ENCODE data around the gene PDCD5.
"Not testable (repeated sequence)": the region's sequence is repeated elsewhere in the genome, so short reads cannot be mapped to it uniquely, and the experiment has no call there.

Gene PDCD5, protein sequence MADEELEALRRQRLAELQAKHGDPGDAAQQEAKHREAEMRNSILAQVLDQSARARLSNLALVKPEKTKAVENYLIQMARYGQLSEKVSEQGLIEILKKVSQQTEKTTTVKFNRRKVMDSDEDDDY

DNA sequence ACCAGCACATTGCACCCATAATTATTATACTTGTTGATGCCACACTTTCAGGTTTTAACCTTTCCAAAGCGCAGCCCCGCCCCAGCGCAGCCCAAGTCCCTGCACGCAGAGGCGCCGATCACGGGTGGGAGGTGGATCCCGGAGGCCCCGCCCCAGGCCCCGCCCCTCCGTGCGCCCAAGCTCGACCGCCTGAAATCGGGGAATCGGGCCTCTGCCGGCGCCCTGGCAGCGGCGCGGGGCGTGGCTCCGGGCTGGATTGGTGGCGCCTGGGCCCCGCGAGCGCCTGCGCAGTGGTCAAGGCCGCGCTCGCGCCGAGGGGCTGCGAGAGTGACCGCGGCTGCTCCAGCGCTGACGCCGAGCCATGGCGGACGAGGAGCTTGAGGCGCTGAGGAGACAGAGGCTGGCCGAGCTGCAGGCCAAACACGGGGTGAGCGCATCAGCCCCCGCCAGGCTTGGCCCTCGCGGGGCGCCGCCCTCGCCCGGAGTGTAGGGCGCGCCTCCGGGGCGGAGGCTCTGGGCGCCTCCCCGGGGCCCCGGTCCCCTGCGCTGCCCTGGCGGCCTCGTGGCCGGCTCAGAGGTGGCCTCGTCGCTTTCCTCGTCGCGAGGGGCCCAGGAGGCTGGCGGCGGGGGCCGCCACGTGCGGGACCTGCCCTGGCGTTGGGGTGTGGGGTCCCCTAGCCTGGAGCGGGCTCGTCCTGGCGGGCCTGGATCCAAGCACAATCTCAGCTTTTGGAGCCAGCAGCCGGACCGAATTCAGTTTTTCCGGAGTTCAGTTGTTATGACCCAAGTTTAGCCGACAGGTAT lies at the start of gene PDCD5:
Gene PDCD5, plus strand, starts transcription at position 290 of the 804 bp plus-strand sequence. Its CDS starts 72 bp downstream, at position 362.
- DNase-seq: peak; percentile 92

DNA sequence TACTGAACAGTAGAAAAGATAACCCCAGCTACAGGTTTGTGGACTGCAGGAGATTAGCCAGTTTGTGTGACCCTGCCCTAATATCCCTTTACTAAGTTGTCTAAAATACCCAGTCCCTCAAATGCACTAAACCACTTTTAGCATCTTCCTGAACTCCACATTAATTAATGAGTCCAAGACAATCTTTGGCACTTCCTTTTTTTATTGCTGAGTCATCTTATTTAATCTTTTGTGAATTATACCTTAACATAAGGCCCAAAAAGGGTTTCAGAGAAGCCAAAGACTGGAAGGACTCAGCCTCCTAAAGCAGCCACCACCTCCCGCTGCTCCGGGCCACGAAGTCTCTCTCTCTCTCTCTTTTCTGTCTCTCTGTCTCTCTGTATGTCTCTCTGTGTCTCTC lies 48.8 kb upstream of the PDCD5 start:
- no peak for DNase-seq

DNA sequence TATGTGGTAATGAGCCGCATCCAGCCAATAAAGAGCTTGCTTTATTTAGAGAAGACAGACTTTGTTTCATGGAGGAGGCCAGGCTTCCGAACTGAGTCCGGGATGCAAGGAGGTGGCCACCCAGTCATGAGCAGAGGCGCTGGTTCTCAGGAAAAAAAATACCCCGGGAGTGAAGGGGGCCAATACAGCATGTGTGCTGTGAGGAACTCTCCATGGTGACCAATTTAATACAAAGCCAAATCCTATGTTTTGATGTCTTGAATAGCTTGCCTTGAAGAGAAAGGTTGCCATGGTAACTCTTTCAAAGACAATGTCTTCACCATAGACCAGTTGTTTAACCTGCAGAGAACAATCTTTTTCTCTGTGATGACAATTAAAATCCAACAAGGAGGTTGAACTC lies 43.4 kb upstream of the PDCD5 start:
- DNase-seq: no peak

DNA sequence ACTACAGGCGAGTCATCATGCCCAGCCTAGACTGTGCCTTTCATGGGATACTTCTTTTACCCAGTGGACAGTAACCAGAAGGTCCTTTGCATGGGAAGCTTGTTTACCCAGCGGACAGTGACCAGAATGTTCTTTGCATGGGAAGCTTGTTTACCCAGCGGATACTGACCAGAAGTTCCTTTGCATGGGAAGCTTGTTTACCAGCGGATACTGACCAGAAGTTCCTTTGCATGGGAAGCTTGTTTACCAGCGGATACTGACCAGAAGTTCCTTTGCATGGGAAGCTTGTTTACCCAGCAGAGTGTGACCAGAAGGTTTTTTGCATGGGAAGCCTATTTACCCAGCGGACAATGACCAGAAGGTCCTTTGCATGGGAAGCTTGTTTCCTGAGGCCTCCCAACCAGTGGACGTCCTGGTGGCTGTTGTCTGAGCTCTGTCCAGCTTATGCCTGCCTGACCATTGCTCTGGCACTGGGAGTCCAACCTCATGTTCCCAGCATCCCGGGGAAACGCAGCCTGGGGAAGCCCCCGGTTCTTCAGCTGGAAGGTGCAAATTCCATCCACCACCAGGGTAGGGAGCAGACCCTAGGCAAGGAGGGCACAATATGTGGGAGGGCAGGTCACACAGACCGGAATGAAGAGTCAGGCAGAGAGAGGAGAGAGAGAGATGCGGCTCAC lies 41.6 kb upstream of the PDCD5 start:
- no peak for DNase-seq

DNA sequence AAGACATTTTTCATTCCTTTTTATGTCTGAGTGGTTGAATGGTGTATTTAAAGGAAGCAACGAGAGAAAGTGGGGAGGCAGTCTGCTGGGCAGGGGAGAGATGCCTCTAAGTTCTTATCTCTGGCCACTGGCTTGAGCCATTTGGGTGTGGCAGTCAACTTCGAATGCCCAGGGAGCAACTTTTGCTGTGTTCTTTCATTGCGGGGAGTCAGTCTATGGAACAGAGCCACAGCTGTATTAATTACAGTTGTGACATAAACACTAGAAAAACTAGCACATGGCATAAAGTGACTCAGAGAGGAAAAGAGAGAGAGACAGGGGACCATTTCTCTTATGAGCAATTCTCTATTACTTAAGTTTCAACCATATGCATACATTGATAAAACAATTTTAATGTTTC lies 40.4 kb upstream of the PDCD5 start:
- no peak for DNase-seq

DNA sequence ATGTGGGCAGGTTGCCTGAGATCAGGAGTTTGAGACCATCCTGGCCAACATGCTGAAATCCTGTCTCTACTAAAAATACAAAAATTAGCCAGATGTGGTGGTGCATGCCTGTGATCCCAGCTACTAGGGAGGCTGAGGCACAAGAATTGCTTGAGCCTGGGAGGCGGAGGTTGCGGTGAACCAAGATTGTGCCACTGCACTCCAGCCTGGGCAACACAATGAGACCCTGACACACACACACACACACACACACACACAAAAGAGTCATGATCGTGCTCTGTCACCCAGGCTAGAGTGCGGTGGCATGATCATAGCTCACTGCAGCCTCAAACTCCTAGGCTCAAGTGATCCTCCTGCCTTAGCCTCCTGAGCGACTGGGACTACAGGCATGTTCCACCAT lies 39.6 kb upstream of the PDCD5 start:
- DNase-seq: not testable (repeated sequence)

DNA sequence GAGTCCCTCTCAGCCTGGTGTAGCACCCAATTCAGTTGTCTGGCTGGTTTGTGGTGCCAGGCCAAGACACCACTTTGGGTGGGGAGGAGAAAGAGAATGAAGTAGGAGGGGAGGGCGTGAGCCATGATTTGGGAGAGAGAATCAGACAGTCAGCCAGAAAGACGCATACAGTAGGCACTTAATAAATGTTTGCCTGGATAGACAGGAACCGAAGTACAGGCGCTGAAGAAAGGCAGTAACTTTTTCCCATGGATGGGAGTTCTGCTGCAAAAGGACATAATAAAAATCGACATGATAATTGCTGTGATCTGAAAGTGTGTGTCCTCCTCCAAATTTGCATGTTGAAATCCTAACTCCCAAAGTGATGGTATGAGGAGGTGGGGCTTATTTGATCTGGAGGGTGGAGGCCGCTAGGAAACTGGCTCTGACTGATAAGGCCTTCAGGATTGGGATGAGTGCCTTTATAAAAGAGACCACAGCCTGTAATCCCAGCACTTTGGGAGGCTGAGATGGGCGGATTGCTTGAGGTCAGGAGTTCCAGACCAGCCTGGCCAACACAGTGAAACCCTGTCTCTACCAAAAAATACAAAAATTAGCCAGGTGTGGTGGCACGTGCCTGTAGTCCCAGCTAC lies 38.4 kb upstream of the PDCD5 start:
- no peak for DNase-seq

DNA sequence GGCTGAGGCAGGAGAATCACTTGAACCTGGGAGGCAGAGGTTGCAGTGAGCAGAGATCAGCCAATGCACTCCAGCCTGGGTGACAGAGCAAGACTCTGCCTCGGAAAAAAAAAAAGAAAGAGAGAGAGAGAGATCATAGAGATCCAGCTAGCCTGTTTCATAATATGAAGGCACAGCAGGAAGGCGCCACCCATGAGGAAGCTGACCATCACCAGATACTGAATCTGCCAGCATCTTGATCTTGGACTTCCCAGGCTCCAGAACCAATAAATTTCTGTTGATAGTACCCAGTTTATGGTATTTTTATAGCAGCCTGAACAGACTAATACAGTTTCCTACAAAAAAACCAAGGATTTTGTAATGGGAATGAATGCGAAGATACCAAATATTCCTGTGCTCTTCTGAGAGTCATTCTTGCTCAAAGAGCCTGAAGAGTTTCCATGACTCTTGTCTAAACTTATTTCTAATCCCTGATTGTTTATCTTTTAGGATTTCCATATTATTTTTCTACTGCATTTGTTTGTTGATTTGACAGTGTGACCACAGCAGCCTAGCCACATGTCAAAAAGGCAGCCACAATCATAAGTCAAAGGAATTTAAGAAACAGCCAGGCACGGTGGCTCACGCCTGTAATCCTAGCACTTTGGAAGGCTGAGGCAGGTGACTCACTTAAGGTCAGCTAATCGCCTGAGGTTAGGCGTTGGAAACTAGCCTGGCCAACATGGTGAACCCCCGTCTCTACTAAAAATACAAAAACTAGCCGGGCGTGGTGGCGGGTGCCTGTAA lies 37.7 kb upstream of the PDCD5 start:
- DNase-seq: no peak

DNA sequence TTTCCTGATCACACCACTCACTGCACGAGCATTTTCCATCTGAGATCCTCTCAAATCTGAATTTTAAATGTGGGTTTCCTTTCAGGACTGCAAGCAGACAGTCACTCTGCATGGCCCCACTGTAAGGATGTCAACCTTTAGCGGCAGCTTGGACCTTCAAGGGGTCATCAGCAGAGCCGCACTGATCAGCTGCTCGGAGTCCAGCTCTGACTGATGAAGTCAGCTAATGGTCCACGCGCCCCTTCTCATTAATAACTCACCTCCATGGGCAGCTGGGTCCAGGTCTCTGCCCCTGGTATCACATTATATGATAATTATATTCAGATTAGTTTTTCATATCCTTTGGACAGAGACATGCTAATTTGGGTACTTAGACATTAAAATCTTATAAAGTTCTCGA lies 36.1 kb upstream of the PDCD5 start:
- DNase-seq: no peak

DNA sequence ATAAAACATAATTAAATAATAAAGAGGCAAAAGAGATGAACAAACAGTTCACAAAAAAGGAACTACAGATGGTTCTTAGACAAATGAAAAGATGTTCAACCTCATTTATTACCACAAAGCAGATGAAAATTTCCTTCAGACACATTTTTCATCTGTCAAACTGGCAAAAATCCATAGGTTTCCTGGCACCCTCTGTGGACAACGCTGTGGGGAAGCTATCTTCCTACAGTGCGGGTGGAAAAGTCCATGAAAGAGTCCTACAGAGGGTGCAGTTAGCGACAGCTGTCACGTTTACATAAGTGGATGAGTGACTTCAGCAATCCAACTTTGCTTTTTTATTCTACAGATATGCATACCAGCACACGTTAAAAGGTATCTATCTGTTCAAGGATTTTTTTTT lies 30.3 kb upstream of the PDCD5 start:
- no peak for DNase-seq

DNA sequence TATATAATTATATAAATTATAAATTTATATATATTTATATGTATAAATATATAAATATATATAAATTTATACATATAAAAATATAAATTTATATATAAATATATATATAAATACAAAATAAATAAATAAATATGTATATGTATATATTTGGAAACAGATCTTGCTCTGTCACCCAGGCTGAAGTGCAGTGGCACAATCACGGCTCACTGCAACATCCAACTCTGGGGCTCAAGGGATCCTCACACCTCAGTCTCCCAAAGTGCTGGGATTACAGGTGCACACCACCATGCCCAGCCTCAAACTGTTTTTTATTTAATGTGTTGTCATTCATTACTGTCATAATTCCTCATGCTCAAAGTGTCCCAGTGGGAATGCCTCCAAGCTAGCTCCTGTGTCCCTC lies 25.2 kb upstream of the PDCD5 start:
- no peak for DNase-seq

DNA sequence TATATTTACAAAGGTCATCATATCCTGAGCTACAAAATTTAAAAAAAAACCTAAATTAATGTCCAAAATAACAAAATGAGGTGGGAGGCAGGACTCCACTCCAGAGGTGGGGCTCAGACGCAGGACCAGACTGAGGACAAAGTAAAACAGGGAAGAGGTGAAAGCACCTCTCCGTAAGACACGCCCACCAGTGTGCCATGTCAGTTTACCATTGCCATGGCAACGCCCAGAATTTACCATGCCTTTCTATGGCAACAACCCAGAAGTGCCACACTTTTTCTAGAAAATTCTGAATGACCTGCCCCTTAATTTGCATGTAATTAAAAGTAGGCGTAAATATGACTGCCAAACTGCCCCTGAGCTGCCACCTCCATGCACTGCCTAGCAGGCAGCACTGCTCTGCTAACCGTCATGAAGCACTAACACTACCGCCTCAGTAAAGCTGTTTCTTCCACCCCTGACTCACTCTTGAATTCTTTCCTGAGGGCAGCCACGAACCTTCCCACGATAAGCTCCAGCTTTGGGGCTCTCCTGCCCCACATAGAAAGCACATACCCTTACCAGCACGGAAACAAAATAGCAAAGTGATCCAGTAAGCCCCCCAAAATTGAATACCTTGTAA lies 22.3 kb upstream of the PDCD5 start:
- no peak for DNase-seq

DNA sequence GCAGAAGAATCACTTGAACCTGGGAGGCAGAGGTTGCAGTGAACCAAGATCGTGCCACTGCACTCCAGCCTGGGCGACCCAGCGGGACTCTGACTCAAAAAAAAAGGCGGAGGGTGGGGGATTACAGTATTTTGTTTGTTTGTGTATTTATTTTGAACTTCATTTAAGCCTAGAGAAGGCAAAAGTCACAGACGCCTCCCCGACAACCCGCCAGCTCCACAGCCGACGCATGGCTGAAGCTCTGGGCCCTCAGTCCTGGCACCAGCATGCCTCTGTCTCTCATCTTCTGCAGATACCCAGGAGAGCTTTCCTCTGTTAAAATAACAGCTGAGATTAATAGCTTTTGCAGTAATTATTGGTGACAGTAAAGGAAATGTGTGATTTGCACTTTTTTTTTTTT lies 17.2 kb upstream of the PDCD5 start:
- no peak for DNase-seq

DNA sequence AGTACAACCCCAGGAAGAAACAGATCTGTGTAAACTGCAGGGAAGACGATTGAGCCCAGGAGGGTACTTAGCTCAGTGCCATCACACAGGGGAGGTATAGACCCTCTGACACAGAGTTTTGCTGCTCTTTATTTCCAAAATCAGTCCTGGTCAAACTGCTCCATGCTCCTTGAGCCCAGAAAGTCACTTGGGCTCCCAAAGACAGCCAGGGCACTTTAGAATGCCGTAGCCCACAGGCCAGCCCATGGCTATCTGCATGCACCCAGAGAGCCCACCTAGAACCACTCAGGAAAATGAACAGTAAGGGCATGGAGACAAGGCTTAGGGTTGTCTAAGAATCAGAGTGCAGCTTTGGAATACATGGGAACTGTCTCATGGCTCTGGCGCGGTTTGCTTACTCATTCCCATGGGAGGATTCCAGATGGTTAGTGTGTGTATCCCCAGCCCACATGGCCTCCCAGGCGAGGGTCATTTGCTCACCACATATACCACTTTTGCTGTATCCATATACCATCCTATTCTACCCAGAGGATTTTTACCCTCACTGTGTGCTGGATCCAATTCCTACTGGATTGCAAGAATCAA lies 14.7 kb upstream of the PDCD5 start:
- no peak for DNase-seq

DNA sequence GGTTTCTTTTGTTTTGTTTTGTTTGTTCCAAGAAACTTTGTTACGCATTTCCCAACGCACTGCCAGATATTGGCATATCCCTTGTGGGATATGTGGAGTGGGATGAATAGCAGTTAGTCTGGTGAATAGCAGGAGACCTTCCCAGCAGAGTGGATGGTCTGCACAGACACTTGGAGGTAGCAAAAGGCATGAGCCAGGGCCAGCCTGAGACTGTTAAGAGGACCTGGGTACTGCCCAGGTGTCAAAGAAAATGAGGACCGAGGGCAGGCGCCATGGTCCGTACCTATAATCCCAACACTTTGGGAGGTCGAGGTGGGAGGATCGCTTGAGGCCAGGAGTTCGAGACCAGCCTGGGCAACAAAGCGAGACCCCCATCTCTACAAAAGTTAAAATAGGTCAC lies 13.5 kb upstream of the PDCD5 start:
- no peak for DNase-seq

DNA sequence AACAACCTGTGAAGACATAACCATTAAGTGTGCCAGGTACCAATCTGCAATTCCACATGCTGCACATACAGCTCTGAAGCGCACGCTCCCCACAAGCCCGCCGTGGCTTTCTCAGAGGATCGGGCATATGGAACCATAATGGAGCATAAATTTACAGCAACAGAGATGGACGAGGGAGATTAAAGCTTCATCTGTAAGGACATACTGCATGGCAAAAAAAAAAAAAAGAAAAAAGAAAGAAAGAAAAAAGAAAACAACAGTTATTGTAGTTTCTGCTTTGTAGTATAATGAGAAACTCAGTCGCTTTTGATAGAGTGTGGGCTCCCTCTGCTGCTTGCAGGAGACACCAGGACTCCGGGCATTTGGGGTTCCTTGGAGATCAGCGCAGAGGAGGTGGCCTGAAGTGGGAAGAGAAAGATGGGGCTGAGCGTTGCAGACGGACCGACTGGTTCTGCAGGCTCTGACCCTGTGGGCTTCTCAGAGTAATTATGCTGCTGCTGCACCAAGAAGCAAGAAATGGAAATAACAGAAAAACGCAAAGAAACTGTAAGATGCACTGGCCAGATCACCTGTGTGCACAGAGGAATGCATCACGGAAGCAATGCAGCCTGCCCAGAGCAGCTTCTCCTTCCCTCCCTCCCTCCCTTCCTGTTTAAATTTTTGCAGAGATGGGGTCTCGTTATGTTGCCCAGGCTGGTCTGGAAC lies 10.8 kb upstream of the PDCD5 start:
- DNase-seq: no peak

DNA sequence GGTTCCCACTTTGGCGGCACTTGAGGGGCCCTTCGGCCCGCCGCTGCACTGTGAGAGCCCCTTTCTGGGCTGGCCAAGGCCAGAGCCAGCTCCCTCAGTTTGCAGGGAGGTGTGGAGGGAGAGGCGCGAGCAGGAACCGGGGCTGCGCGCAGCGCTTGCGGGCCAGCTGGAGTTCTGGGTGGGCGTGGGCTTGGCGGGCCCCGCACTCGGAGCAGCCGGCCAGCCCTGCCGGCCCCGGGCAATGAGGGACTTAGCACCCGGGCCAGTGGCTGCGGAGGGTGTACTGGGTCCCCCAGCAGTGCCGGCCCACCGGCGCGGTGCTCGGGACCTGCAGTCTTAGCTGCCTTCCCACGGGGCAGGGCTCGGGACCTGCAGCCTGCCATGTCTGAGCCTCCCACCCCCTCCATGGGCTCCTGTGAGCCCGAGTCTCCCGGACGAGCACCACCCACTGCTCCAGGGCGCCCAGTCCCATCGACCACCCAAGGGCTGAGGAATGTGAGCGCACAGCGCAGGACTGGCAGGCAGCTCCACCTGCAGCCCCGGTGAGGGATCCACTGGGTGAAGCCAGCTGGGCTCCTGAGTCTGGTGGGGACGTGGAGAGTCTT lies 9.4 kb upstream of the PDCD5 start:
- not testable (repeated sequence) for DNase-seq

DNA sequence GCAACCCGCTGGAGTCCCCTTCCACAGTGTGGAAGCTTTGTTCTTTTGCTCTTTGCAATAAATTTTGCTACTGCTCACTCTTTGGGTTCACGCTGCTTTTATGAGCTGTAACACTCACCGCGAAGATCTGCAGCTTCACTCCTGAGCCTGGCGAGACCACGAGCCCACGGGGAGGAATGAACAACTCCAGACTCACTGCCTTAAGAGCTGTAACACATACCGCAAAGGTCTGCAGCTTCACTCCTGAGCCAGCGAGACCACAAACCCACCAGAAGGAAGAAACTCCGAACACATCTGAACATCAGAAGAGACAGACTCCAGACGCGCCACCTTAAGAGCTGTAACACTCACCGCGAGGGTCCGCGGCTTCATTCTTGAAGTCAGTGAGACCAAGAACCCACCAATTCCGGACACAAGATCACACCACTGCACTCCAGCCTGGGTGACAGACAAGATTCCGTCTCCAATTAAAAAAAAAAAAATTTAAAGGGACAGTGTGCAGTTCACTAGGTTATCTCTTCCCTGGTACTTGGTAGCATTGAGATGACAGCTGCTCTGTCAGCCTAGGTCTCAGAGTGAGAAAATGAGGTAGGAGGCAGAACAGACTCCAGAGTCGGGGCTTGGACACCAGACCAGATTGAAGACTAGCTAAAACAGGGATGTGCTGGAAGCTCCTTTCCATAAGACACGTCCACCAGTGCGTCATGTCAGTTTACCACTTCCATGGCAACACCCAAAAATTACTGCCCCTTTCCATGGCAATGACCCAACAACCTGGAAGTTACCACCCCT lies 8.1 kb upstream of the PDCD5 start:
- DNase-seq: not testable (repeated sequence)

DNA sequence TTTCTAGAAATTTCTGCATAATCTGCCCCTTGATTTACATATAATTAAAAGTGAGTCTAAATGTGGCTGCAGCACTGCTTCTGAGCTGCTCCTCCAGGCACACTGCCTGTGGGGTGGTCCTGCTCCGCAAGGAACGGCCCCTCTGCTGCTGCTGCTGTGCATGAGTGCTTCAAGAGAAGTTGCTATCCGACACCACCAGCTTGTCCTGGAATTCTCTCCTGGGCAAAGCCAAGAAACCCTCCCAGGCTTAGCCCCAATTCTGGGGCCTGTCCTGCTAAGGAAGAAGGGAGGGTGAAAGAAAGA lies 7.5 kb upstream of the PDCD5 start:
- no peak for DNase-seq

DNA sequence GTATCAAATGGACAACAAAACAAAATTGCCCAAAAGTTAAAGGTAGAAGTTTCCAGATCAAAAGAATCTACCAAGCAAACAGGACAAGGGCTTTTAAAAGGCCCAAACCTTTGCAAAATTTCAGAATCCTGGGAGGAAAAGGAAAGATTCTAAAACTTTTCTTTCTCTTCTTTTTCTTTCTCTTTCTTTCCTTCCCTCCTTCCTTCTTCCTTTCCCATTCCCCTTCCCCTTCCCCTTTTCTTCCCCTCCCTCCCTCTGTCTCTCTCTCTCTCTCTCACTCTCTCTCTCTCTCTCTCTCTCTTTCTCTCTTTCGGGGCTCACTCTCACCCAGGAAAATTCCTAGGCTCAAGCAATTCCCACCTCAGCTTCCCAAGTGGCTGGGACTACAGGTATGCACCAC lies 4.2 kb upstream of the PDCD5 start:
- DNase-seq: no peak

Measured in NCI-H774 (cell line).